Stimulated activated CD8-positive, alpha-beta memory T cell treated with anti-CD3 and anti-CD28 coated beads, Interleukin-15, amount 100 ng/mL, for 4 hours (primary cell): ENCODE measurements around the gene PANX2.
"Not testable (repeated sequence)": the region's sequence is repeated elsewhere in the genome, so short reads cannot be mapped to it uniquely, and the experiment has no call there.

ENCODE experiments used
- DNase-seq, 2 donors: peaks; one replicate each; pipeline ENCODE4 v3.0.0-alpha.2; 2020; ENCODE audit warnings: low read depth in 2 of 2

PANX2 gene

GRCh38 chr22:50170453-50171318 lies at the start of gene PANX2:
TSS of gene PANX2 (plus strand) at chr22:50170731. CDS start at chr22:50170731, 0 bp downstream.
- no peak for DNase-seq

GRCh38 chr22:50121202-50121740 lies 49.3 kb upstream of the PANX2 start:
- no peak for DNase-seq

DNA sequence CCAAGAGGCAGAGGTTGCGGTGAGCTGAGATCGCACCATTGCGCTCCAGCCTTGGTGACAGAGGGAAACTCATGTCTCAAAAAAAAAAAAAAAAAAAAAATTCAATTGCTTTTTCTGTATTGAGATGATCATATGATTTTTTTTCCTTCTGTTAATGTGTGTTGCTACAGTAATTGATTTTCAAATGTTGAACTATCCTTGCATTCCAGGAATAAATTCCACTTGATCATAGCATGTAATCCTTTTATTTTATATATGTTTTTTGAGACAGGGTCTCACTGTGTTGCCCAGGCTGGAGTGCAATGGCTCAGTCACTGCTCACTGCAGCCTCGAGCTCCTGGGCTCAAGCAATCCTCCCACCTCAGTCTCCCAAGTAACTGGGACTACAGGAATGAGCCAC lies 47.4 kb upstream of the PANX2 start:
- no peak for DNase-seq

DNA sequence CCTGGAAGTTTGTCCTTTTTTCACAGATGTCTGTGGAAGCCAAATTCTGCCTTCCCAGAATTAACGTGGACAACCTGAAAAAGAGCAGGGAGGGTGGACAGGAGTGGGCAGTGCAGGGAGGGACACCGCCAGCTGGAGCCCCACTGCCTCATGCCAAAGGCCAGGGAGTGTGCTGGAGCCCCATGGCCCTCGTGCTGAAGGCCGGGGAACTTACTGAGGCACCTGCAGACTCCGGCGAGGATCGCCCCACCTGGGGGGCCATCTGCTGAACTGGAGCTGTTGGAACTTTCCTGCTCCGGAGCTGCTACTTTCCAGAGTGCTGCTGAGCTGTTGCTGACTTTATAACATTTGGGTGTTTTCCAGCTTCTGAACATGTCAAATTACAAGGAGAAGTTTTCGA lies 45.5 kb upstream of the PANX2 start:
- DNase-seq: no peak

GRCh38 chr22:50129121-50129736 lies 41.3 kb upstream of the PANX2 start:
- DNase-seq: no peak

- DNase-seq: no peak
These were observed 38.6 kb upstream of the PANX2 start for GRCh38 chr22:50131894-50132293.

DNA sequence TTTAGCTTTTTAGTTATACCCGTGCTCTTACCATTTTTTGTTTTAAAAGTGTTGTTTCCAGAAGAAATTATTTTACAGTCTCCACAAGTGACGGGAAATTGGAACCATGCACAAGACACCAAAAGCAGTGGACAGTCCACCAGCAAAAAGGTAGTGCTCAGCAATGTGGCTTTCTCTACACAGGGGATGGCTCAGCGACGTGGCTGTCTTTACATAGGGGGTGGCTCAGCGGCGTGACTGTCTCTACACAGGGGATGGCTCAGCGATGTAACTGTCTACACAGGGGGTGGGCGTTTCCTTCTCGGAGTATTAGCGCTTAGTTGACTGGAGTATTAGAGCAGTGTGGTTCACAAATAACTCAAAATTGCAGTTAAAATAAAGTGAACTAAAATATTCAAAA lies 36.0 kb upstream of the PANX2 start:
- no peak for DNase-seq

GRCh38 chr22:50136581-50137015 lies 33.9 kb upstream of the PANX2 start:
- no peak for DNase-seq

- not testable (repeated sequence) for DNase-seq
These were observed 33.3 kb upstream of the PANX2 start for GRCh38 chr22:50137277-50137676.

- DNase-seq: no peak
These were observed 32.5 kb upstream of the PANX2 start for GRCh38 chr22:50138041-50138440.

- DNase-seq: no peak
These were observed 31.5 kb upstream of the PANX2 start for GRCh38 chr22:50138988-50139387.

GRCh38 chr22:50139843-50140415 lies 30.6 kb upstream of the PANX2 start:
- no peak for DNase-seq

- DNase-seq: no peak
These were observed 29.9 kb upstream of the PANX2 start for GRCh38 chr22:50140615-50141014.

DNA sequence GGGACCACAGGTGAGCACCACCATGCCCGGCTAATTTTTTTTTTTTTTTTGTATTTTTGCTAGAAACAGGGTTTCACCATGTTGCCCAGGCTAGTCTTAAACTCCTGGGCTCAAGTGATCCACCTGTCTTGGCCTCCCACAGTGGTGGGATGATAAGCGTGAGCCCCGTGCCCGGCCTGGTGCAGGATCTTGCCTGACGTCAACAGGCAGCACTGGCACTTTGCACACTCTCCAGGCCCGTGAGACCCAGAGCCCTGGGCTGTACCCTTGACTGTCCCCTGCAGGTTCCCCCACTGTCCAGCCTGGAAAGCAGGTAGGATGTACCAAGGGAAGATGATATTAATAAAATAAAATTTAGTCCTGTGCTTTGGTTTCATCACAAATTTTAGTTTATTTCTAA lies 29.1 kb upstream of the PANX2 start:
- DNase-seq: no peak

GRCh38 chr22:50141891-50142363 lies 28.6 kb upstream of the PANX2 start:
- no peak for DNase-seq

DNA sequence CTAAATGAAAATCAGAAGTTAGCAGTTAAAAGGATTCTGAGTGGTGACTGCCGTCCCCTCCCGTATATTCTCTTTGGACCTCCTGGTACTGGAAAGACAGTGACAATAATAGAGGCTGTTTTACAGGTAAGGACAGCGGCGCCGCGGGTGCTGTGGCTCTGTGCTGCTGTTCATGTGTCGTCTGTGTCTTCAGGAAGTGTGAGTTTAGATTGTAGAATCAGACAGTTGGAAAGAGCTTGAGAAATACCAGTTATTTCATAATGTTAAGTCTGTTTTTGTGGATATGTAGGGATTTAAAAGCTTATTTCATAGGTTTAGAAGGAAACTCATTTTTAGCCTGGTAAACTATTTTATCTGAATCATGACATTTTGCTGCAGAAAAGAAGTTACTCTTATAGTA lies 27.4 kb upstream of the PANX2 start:
- no peak for DNase-seq

DNA sequence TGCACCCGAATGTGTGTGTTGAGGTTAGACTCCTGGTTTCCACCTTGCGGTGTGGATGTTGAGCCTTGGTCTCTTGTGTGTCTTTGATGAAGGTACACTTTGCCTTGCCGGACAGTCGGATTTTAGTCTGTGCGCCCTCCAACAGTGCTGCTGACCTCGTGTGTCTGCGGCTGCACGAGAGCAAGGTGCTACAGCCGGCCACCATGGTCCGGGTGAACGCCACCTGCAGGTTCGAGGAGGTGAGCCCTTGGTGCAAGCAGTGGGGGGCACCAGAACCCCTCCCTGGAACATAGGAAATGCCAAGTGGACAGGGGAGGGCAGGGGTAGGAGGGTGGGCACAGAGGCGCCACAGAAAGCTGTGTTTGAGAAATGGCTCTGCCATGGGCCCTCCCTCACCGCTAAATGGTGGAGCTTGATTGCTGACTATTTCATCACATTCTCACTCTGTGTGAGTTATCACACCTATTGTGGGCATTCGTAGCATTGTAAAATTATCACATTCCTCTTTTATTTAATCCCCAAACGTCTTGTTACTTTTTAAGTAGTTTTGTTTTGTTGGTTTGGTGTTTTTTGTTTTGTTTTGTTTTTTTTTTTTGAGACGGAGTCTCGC lies 26.4 kb upstream of the PANX2 start:
- DNase-seq: no peak

GRCh38 chr22:50145721-50146438 lies 24.7 kb upstream of the PANX2 start:
- DNase-seq: no peak

GRCh38 chr22:50146439-50147238 lies 23.9 kb upstream of the PANX2 start:
- DNase-seq: no peak
